ENCODE results near the gene ATP13A3.

DNA sequence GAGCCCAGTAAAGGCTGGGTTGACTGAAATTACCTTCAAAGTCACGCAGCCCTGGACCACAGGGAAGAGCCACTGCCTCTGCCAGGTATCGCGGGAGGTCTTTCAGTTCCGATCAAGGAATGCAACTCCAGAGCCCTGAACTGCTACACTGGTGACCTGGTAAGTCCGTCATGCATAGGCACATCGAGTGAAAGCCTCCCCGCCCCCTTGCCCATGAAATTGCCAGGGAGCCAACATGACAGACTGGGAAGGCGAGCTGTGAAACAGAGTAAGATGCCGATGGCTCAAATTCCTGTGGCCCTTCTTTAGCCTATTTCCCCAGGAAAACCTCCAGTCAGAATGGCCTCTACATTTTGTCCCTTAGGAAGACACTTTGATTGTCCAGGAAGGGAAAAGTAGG lies 85.5 kb downstream of the ATP13A3 start:
- no peak for TF ChIP-seq SMAD3 (CRISPR knock-in tag; IDR thresholded peaks at IDR 0.05; ENCODE audit: borderline replicate concordance)
- TF ChIP-seq, protein P1, sequence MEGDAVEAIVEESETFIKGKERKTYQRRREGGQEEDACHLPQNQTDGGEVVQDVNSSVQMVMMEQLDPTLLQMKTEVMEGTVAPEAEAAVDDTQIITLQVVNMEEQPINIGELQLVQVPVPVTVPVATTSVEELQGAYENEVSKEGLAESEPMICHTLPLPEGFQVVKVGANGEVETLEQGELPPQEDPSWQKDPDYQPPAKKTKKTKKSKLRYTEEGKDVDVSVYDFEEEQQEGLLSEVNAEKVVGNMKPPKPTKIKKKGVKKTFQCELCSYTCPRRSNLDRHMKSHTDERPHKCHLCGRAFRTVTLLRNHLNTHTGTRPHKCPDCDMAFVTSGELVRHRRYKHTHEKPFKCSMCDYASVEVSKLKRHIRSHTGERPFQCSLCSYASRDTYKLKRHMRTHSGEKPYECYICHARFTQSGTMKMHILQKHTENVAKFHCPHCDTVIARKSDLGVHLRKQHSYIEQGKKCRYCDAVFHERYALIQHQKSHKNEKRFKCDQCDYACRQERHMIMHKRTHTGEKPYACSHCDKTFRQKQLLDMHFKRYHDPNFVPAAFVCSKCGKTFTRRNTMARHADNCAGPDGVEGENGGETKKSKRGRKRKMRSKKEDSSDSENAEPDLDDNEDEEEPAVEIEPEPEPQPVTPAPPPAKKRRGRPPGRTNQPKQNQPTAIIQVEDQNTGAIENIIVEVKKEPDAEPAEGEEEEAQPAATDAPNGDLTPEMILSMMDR (IDR thresholded peaks at IDR 0.05), result no peak
- TF ChIP-seq, protein P2, sequence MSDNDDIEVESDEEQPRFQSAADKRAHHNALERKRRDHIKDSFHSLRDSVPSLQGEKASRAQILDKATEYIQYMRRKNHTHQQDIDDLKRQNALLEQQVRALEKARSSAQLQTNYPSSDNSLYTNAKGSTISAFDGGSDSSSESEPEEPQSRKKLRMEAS (CRISPR knock-in tag; IDR thresholded peaks at IDR 0.05), result no peak
- TF ChIP-seq NFYB (CRISPR knock-in tag; conservative IDR thresholded peaks at IDR 0.05; ENCODE audit: low read depth), result no peak
- no peak for TF ChIP-seq GABPB1 (CRISPR knock-in tag; IDR thresholded peaks at IDR 0.05)

All from WTC11 (cell line).